ENCODE data around the gene RPP40. TPM values are rescaled to one million over a fixed set of nuclear protein-coding genes. Genes with fewer than 3 reads are reported as not detected.

RPP40 gene
- total RNA-seq, 1 donor from 2014 or later: 9.2 TPM

GRCh38 chr6:4964675-4965561, 38.9 kb downstream of the RPP40 start:
- no peak for DNase-seq (ENCODE audit: extremely low spot score, unreplicated experiment)
- Mint-ChIP-seq H3K4me3 (peak overlapping the region; percentile 40), H3K9me3 (no peaks in the 10 kb centered on the region), H3K36me3 (no peaks in the 10 kb centered on the region), H3K27ac (peak overlapping the region; percentile 26), H3K27me3 (no peaks in the 10 kb centered on the region), H3K4me1 (ENCODE audit: unreplicated experiment) (peaks cover 17% of the 10 kb centered on the region)
- no peak for TF ChIP-seq CTCF (conservative IDR thresholded peaks at IDR 0.05)

DNA sequence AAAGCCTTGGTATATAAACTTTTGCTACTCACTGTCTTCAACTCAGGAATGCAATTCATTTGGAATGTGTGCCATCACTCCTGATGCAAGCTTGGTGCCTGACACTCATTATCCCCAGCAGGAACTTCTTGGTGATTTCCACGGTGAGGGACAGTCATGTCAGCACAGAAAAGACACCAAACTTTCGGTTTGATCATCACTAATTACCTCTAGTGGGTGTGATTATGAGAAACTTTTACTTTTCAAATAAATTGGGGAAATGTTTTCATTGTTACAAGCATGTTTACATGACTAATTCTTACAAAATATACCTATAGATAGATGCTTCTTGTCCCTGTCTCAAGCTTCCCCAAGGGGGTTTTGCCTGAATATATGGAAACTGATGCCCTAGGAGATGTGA, 40.9 kb downstream of the RPP40 start:
- no peak overlapping the region for H3K4me3 Mint-ChIP-seq
- no peaks in the 10 kb centered on the region for H3K27me3 Mint-ChIP-seq

GRCh38 chr6:4961322-4962168, 42.3 kb downstream of the RPP40 start:
- no peak overlapping the region for H3K27ac Mint-ChIP-seq
- H3K36me3 Mint-ChIP-seq: peaks cover 5% of the 10 kb centered on the region
- no peak for TF ChIP-seq CTCF (conservative IDR thresholded peaks at IDR 0.05)
- DNase-seq (ENCODE audit: extremely low spot score, unreplicated experiment): peak; percentile 56
- H3K9me3 Mint-ChIP-seq: peaks cover 5% of the 10 kb centered on the region
- peaks cover 13% of the 10 kb centered on the region for H3K4me1 Mint-ChIP-seq (ENCODE audit: unreplicated experiment)
- no peaks in the 10 kb centered on the region for H3K27me3 Mint-ChIP-seq
- H3K4me3 Mint-ChIP-seq: no peak overlapping the region

More for the DNA sequence above, 40.9 kb downstream of the RPP40 start:
- no peak for TF ChIP-seq CTCF (conservative IDR thresholded peaks at IDR 0.05)
- H3K27ac Mint-ChIP-seq: no peak overlapping the region
- DNase-seq (ENCODE audit: extremely low spot score, unreplicated experiment): no peak
- peaks cover 13% of the 10 kb centered on the region for H3K4me1 Mint-ChIP-seq (ENCODE audit: unreplicated experiment)
- peaks cover 5% of the 10 kb centered on the region for H3K9me3 Mint-ChIP-seq
- H3K36me3 Mint-ChIP-seq: no peaks in the 10 kb centered on the region

GRCh38 chr6:4958624-4959023, 45.2 kb downstream of the RPP40 start:
- no peak overlapping the region for H3K27ac Mint-ChIP-seq
- no peaks in the 10 kb centered on the region for H3K4me1 Mint-ChIP-seq (ENCODE audit: unreplicated experiment)
- no peak for DNase-seq (ENCODE audit: extremely low spot score, unreplicated experiment)

More at GRCh38 chr6:4958624-4959023, 45.2 kb downstream of the RPP40 start:
- Mint-ChIP-seq H3K9me3 (peaks cover 5% of the 10 kb centered on the region), H3K4me3 (no peak overlapping the region), H3K36me3 (peaks cover 12% of the 10 kb centered on the region), H3K27me3 (no peaks in the 10 kb centered on the region)
- no peak for TF ChIP-seq CTCF (conservative IDR thresholded peaks at IDR 0.05)

Measured in type B pancreatic cell (in vitro differentiated cells).